GM12873 (cell line): ENCODE data around the gene DUSP16.

Source experiments
- CTCF ChIP-seq: IDR thresholded peaks from 2 replicates; pipeline ENCODE4 v1.5.1; 2012; ENCODE audit warnings: low read depth, mild to moderate bottlenecking, moderate library complexity, low read length, control low read depth; ENCODE audit not compliant: insufficient read depth; ENCODE audit errors: missing control alignments

The DUSP16 gene

GRCh38 chr12:12481631-12482030, 81.0 kb downstream of the DUSP16 start:
- TF ChIP-seq CTCF: no peak

- TF ChIP-seq CTCF: no peak
Measured at GRCh38 chr12:12480074-12480473, 82.6 kb downstream of the DUSP16 start.

- TF ChIP-seq CTCF: no peak
Measured at GRCh38 chr12:12477532-12477890, 85.2 kb downstream of the DUSP16 start.

- TF ChIP-seq CTCF: no peak
Measured at GRCh38 chr12:12476857-12477531, 85.7 kb downstream of the DUSP16 start.

- no peak for TF ChIP-seq CTCF
Measured at GRCh38 chr12:12474931-12475795, 87.5 kb downstream of the DUSP16 start.

GRCh38 chr12:12474471-12474928, 88.2 kb downstream of the DUSP16 start:
- TF ChIP-seq CTCF: no peak

GRCh38 chr12:12473223-12473622, 89.4 kb downstream of the DUSP16 start:
- TF ChIP-seq CTCF: no peak
